Thyroid gland (tissue), 4 donors: ENCODE measurements around the gene IYD.

Experiments
- POLR2A ChIP-seq, 2 donors: fragments of 450-650 bp; IDR thresholded peaks; one replicate each; pipeline ENCODE4 v1.6.1; 2017; ENCODE audit warnings: antibody characterized with exemption in 2 of 2, mild to moderate bottlenecking in 2 of 2, moderate library complexity in 1 of 2
- TF ChIP-seq, protein P1 (sequence below), 6 experiments: fragments of 200-600 bp in 3 of 6; fragments of 450-650 bp in 3 of 6; sonication (generic) in 3 of 6; IDR thresholded peaks; one replicate each; pipeline ENCODE4 v1.5.1; 2016 to 2019; ENCODE audit warnings: antibody characterized with exemption in 6 of 6, mild to moderate bottlenecking in 2 of 6, inconsistent platforms in 1 of 6, moderate library complexity in 1 of 6

DNA sequence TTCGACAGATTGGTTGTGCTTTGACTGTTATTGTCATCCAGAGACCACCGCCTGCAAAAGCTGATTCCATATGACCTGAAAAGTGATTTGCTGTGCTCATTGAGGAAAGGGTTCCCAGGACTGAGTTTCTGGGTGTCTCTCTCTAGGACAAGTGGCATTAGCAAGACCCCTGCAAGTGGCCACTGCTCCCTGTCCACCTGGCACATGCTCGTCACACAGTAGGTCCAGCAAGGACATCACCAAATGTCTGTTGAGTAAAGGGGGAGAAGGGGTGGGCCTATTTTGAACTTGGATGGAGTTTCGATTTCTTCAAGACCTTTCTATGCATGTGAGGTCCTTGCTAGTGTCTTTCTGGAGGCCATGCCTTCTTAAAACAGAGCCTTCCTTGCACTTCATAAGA is 48.9 kb upstream of the IYD start:
- TF ChIP-seq, protein P1, sequence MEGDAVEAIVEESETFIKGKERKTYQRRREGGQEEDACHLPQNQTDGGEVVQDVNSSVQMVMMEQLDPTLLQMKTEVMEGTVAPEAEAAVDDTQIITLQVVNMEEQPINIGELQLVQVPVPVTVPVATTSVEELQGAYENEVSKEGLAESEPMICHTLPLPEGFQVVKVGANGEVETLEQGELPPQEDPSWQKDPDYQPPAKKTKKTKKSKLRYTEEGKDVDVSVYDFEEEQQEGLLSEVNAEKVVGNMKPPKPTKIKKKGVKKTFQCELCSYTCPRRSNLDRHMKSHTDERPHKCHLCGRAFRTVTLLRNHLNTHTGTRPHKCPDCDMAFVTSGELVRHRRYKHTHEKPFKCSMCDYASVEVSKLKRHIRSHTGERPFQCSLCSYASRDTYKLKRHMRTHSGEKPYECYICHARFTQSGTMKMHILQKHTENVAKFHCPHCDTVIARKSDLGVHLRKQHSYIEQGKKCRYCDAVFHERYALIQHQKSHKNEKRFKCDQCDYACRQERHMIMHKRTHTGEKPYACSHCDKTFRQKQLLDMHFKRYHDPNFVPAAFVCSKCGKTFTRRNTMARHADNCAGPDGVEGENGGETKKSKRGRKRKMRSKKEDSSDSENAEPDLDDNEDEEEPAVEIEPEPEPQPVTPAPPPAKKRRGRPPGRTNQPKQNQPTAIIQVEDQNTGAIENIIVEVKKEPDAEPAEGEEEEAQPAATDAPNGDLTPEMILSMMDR (IDR thresholded peaks at IDR 0.05): no peak
- TF ChIP-seq POLR2A (IDR thresholded peaks at IDR 0.05): no peak
